Fibroblast of peridontal ligament (primary cell): ENCODE results near the gene UBA5.

Experiments used
- DNase-seq: peaks from one replicate; pipeline ENCODE4 v3.0.0-alpha.2; 2010; ENCODE audit errors: extremely low read depth

UBA5 gene

GRCh38 chr3:132654190-132654589, 5.9 kb upstream of the UBA5 start:
- no peak for DNase-seq

DNA sequence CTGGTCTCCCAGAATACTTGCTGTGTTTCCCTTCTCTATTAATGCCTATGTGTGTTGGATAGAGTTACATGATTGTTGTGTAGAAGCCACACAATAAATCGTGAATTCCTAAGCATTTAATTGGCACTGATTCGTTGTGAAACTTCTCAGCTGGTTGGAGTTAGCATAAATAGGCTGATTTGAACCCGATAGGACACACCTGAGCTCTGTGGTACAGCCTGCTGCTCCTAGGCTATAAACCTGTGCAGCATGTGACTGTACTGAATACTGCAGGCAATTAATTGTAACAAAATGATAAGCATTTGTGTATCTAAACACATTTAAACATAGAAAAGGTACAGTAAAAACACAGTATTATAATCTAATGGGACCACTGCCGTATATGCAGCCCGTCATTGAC, 5.4 kb upstream of the UBA5 start:
- no peak for DNase-seq

DNA sequence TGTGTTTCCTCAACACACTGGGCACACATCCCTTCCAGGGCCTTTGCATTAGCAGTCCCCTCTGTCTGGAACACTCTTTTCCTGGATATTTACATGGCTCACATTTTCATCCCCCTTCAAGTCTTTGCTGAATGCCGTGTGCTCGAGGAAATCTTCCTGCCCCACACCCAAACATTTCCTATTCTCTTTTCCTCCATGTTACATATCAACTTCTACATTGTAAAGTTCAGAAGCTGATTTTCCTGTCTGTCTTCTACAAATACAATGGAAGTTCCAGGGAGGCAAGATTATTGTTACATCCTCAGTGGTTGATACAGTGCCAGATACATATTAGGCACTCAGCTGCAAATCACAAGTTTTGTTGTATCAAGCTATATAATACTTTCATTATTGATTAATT, 4.7 kb upstream of the UBA5 start:
- no peak for DNase-seq

DNA sequence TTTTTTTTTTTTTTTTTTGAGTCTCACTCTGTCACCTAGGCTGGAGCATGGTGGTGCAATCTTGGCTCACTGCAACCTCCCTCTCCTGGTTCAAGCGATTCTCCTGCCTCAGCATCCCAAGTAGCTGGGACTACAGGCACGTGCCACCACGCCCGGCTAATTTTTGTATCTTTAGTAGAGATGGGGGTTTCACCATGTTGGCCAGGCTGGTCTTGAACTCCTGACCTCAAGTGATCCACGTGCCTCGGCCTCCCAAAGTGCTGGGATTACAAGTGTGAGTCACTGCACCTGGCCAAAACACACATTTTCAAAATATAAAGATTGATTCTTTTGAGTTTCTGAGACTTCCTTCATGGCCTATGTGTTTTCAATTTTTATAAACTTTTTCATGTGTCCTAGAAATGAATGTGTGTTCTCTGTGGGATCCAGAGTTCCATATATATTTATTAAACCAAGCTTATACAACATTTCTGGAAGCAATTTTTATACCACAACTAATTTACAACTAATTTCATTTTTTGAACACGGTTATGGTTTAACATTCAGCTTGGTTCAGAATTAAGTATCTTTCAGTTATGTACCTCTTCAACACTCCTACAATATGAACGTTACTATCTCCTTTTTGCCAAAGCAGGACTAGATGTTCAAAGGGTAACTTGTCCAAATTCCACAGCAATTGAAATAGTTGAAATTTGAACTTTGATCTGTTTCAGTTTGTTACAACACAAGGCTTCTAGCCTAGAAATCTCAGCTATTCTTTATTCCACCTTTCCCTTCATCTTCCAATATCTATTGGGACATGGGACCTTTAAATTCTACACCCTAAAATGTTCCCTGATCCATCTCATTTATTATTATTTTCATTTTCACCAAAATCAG, 2.0 kb upstream of the UBA5 start:
- DNase-seq, result peak; percentile 31

DNA sequence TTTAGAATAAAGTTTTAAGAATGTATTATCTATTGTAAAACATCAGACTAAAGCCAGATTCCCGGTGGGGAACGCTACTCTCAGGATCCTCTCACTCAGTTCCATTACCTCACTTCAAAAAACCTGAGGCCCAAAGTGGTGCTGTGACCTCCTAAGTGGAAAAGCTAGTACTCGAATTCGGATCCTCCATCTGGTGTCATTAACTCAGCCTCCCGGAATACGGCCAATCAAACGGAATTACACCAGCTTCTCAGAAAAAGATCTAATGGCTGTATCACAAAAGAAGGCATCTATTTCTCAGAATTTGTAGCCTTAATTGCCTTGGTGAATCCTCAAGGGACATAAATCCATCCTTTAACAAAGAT, 1.1 kb upstream of the UBA5 start:
- no peak for DNase-seq

GRCh38 chr3:132659365-132660051, 621 bp upstream of the UBA5 start, which contains the start of gene ACAD11:
Gene ACAD11, minus strand, starts transcription at chr3:132659809. Its CDS starts 58 bp downstream, at chr3:132659751.
- peak; percentile 81 for DNase-seq

- DNase-seq, result peak; percentile 28
These were observed 612 bp downstream of the UBA5 start for GRCh38 chr3:132660811-132661070.

DNA sequence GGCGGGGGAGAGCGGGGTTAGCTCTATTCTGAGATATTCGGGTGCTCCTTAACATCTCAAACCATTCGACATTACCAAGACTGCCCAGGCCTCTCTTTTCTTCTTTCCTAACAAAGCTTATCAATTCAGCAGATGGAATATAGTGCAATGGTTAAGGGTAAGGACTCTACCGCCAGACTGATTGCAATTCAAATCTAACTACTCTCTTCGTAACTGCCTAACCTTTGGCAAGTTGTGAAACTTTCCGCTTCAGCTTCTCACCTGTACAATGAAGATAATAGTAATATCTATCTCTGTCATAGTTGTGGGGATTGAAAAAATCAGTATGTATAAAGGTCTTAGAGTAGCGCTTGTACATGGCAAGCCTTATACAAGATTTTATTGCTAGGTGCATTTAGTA, 972 bp downstream of the UBA5 start:
- no peak for DNase-seq

GRCh38 chr3:132662212-132662611, 2.1 kb downstream of the UBA5 start:
- DNase-seq, result no peak

DNA sequence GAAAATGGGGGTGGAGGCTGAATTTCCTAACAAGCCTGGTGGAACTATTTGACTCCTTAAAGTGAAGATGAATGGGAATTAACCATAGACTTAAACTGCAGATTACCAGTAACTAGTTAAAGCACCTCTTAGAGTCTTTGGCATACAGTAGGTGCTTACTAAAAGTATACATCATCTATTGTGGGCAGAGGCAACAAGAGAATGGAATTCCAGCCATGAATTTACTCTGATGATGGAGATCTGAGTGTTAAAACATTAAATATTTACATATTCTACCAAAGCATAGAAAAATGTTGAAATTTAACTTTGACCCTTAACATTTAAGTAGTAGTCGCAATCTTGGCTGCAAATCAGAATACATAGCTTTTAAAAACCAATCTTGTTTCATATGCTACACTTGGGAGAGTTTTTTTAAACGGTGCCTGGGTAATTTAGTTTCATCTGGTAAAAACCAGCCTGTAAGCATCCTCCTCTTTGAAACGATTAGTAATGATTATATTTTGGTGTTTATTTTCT, 5.2 kb downstream of the UBA5 start:
- peak; percentile 18 for DNase-seq

DNA sequence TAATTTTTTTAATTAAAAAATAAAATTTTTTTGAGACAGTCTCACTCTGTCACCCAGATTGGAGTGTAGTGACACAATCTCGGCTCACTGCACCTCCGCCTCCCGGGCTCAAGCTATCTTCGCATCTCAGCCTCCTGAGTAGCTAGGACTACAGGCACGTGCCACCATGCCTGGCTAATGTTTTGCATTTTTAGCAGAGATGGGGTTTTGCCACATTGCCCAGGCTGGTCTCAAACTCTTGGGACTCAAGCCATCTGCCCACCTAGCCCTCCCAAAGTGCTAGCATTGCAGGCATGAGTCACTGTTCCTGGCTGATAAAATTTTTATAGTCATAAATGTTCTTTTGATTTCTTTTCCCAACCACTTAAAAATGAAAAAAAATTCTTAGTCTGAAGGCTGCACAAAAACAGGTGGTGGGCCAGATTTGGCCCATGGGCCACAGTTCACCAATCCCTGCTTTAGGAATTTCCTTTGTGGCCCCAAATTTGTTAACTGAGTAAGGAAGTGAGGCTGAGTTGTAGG, 9.2 kb downstream of the UBA5 start:
- DNase-seq, result no peak

- no peak for DNase-seq
These were observed 15.3 kb downstream of the UBA5 start for GRCh38 chr3:132675408-132675807.

DNA sequence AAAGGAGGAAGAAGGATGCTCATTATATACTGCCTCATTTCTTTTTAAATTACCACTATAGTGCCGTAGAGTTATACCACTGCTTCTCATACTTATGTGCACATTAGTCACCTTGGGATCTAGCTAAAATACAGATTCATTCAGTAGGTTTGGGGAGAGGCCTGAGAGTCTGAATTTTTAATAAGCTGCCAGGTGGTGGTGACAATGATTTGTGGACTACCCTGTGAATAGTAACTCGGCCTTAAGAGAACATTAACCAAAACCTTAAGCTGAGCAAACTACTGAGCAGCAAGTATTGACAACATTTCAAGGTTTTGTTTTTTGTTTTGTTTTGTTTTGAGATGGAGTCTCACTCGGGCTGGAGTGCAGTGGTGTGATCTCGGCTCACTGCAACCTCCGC, 19.8 kb downstream of the UBA5 start:
- DNase-seq, result no peak

DNA sequence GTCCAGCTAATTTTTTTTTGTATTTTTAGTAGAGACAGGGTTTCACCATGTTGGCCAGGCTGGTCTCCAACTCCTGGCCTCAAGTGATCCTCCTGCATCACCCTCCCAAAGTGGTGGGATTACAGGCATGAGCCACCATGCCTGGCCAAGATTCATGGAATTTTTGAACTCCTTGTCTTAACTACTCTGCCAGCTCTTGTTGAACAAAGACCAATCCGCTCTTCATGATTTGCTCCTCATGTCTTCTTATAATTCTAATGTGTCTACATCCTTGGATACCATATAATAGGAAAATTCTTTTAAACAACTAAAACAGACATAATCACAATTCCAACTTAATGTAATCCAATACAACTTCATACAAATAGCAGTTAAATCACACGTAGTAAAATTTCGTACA, 21.3 kb downstream of the UBA5 start:
- DNase-seq, result no peak

GRCh38 chr3:132682201-132682600, 22.1 kb downstream of the UBA5 start:
- peak; percentile 64 for DNase-seq

- no peak for DNase-seq
These were observed 29.9 kb downstream of the UBA5 start for GRCh38 chr3:132690040-132690439.

DNA sequence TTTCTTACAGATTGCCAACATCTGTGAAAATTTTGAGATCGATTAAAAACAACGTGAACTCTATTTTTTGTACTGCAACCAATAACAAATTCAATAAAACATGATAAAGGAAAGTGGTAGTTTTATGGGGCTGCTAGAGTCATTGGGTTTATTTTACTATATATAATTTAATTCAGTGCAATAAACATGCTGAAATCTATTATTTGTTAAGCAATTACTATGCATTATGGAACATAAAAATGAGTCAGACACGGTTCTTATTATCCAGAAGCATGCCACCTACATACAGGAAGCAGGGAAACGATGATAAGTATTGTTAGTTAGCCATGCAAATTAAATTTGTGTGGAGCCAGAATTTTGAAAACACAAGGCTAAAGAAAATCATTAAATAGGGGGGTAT, 34.9 kb downstream of the UBA5 start:
- no peak for DNase-seq

GRCh38 chr3:132695422-132695821, 35.3 kb downstream of the UBA5 start:
- no peak for DNase-seq

GRCh38 chr3:132703733-132704132, 43.6 kb downstream of the UBA5 start:
- no peak for DNase-seq

GRCh38 chr3:132709761-132710160, 49.6 kb downstream of the UBA5 start:
- DNase-seq, result peak; percentile 10

- DNase-seq, result no peak
These were observed 50.2 kb downstream of the UBA5 start for GRCh38 chr3:132710311-132710710.

DNA sequence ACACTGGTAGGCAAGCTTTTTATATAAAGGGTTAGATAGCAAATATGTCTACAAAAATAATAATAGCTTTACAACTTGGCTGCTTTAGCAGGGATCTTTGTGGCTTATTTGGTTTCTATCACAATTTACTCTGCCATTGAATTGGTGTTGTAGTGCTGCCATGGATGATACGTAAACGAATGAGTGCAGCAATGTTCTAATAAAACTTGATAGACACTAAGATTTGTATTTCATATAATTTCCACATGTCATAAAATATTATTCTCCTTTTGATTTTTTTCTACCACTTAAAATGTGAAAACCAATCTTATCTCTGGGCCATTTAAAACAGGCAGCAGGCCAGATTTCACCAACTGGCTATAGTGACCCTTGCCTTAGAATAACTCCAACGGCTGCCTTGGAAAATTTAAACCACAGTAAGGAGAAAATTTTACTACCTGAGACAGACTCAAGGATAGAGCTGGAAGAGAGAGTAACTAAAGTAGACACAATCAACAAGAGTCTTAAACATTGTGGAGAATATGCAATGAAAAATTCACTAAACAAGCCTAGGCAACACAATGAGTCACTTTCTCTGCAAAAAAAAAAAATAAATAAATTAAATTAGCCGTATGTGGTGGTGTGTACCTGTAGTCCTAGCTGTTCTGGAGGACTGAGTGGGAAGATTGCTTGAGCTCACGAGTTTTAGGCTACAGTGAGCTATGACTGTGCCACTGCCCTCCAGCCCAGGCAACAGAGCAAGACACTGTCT, 54.0 kb downstream of the UBA5 start:
- DNase-seq, result no peak
